ENCODE measurements around the gene CASP10. TPM values are rescaled to one million over a fixed set of nuclear protein-coding genes. Genes with fewer than 3 reads are reported as not detected.

CASP10 gene
- total and polyA plus RNA-seq, 2 of the 13 experiments (the other 11 are each of a cell fraction or from before 2014, with no cell fraction given), result 22.2 to 23.8 TPM

DNA sequence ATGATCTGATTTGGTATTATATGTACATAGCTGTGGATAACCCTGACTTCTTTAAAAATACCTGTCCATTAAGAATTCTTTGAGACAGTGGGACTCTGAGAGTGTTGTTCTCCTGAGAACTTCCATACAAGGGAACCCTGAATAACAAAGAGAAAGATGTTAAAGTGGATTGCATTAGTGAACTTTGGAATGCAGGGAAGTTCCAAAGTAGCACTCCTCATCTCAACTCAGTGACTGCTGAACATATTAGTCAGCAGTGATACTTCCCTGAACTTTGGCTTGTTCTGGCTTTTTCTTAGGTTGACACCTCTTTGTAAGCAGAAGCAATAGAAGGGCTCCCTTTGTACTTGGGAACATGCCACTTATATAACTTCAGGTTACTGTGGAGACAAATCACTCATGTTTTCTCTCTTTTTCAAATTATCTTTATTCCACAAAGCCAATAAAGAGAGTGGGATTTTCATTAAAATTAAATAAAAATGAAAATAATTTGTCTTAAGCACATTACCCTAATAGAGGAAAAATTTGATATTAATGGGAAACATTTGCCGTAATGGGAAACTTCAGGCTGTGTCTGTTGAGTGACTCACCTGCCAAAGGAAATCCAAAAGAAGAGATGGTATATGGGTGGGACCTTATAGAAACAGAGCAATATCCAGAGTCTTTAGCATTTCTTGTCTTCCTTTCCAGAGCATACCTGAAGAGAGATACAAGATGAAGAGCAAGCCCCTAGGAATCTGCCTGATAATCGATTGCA, 33.7 kb upstream of the CASP10 start (continued):
- TF ChIP-seq, protein P1, sequence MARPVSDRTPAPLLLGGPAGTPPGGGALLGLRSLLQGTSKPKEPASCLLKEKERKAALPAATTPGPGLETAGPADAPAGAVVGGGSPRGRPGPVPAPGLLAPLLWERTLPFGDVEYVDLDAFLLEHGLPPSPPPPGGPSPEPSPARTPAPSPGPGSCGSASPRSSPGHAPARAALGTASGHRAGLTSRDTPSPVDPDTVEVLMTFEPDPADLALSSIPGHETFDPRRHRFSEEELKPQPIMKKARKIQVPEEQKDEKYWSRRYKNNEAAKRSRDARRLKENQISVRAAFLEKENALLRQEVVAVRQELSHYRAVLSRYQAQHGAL (CRISPR knock-in tag; IDR thresholded peaks at IDR 0.05; ENCODE audit: not compliant biosample characterization), result no peak
- TF ChIP-seq CHD2 (IDR thresholded peaks at IDR 0.05; ENCODE audit: low read depth, low read length) (no peak), POLR2A (IDR thresholded peaks at IDR 0.05; ENCODE audit: insufficient read depth in 1 of 2, low read depth in 2 of 2, low read length in 2 of 2) (no peak), CREB1 (IDR thresholded peaks at IDR 0.05) (0 out of 2 replicates have a peak, but pooled peaks have one; percentile 6), CREB1 (CRISPR knock-in tag; IDR thresholded peaks at IDR 0.05) (0 out of 2 replicates have a peak, but pooled peaks have one; percentile 41), MZF1 (CRISPR knock-in tag; IDR thresholded peaks at IDR 0.05; ENCODE audit: borderline replicate concordance) (no peak), HES4 (CRISPR knock-in tag; IDR thresholded peaks at IDR 0.05; ENCODE audit: borderline replicate concordance) (no peak), TGIF2 (CRISPR knock-in tag; IDR thresholded peaks at IDR 0.05) (0 out of 2 replicates have a peak, but pooled peaks have one; percentile 17), NFIC (IDR thresholded peaks at IDR 0.05; ENCODE audit: low read length) (peak; percentile 66; the same call in 1 of the 2 replicates), PBX2 (CRISPR knock-in tag; IDR thresholded peaks at IDR 0.05) (no peak), MEF2D (CRISPR knock-in tag; IDR thresholded peaks at IDR 0.05) (no peak), ZNF761 (CRISPR knock-in tag; conservative IDR thresholded peaks at IDR 0.05) (0 out of 2 replicates have a peak, but pooled peaks have one; percentile 5), MBD4 (IDR thresholded peaks at IDR 0.05; ENCODE audit: borderline replicate concordance, low read length) (peak; percentile 61; the same call in 1 of the 2 replicates)
- TF ChIP-seq, protein P2, sequence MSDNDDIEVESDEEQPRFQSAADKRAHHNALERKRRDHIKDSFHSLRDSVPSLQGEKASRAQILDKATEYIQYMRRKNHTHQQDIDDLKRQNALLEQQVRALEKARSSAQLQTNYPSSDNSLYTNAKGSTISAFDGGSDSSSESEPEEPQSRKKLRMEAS (IDR thresholded peaks at IDR 0.05), result peak; percentile 62; the same call in 1 of the 2 replicates
- TF ChIP-seq, protein P3, sequence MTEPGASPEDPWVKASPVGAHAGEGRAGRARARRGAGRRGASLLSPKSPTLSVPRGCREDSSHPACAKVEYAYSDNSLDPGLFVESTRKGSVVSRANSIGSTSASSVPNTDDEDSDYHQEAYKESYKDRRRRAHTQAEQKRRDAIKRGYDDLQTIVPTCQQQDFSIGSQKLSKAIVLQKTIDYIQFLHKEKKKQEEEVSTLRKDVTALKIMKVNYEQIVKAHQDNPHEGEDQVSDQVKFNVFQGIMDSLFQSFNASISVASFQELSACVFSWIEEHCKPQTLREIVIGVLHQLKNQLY (CRISPR knock-in tag; IDR thresholded peaks at IDR 0.05), result peak; percentile 72
- TF ChIP-seq, protein P4, sequence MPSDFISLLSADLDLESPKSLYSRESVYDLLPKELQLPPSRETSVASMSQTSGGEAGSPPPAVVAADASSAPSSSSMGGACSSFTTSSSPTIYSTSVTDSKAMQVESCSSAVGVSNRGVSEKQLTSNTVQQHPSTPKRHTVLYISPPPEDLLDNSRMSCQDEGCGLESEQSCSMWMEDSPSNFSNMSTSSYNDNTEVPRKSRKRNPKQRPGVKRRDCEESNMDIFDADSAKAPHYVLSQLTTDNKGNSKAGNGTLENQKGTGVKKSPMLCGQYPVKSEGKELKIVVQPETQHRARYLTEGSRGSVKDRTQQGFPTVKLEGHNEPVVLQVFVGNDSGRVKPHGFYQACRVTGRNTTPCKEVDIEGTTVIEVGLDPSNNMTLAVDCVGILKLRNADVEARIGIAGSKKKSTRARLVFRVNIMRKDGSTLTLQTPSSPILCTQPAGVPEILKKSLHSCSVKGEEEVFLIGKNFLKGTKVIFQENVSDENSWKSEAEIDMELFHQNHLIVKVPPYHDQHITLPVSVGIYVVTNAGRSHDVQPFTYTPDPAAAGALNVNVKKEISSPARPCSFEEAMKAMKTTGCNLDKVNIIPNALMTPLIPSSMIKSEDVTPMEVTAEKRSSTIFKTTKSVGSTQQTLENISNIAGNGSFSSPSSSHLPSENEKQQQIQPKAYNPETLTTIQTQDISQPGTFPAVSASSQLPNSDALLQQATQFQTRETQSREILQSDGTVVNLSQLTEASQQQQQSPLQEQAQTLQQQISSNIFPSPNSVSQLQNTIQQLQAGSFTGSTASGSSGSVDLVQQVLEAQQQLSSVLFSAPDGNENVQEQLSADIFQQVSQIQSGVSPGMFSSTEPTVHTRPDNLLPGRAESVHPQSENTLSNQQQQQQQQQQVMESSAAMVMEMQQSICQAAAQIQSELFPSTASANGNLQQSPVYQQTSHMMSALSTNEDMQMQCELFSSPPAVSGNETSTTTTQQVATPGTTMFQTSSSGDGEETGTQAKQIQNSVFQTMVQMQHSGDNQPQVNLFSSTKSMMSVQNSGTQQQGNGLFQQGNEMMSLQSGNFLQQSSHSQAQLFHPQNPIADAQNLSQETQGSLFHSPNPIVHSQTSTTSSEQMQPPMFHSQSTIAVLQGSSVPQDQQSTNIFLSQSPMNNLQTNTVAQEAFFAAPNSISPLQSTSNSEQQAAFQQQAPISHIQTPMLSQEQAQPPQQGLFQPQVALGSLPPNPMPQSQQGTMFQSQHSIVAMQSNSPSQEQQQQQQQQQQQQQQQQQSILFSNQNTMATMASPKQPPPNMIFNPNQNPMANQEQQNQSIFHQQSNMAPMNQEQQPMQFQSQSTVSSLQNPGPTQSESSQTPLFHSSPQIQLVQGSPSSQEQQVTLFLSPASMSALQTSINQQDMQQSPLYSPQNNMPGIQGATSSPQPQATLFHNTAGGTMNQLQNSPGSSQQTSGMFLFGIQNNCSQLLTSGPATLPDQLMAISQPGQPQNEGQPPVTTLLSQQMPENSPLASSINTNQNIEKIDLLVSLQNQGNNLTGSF (CRISPR knock-in tag; IDR thresholded peaks at IDR 0.05), result no peak
- TF ChIP-seq, protein P5, sequence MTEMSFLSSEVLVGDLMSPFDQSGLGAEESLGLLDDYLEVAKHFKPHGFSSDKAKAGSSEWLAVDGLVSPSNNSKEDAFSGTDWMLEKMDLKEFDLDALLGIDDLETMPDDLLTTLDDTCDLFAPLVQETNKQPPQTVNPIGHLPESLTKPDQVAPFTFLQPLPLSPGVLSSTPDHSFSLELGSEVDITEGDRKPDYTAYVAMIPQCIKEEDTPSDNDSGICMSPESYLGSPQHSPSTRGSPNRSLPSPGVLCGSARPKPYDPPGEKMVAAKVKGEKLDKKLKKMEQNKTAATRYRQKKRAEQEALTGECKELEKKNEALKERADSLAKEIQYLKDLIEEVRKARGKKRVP (CRISPR knock-in tag; IDR thresholded peaks at IDR 0.05), result peak in 1 of 2 experiments; percentile 54; a peak in 2 of 4 replicates
- TF ChIP-seq, protein P6, sequence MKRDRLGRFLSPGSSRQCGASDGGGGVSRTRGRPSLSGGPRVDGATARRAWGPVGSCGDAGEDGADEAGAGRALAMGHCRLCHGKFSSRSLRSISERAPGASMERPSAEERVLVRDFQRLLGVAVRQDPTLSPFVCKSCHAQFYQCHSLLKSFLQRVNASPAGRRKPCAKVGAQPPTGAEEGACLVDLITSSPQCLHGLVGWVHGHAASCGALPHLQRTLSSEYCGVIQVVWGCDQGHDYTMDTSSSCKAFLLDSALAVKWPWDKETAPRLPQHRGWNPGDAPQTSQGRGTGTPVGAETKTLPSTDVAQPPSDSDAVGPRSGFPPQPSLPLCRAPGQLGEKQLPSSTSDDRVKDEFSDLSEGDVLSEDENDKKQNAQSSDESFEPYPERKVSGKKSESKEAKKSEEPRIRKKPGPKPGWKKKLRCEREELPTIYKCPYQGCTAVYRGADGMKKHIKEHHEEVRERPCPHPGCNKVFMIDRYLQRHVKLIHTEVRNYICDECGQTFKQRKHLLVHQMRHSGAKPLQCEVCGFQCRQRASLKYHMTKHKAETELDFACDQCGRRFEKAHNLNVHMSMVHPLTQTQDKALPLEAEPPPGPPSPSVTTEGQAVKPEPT (CRISPR knock-in tag; IDR thresholded peaks at IDR 0.05; ENCODE audit: low read depth), result no peak

Measured in HepG2 (cell line).